HG03469 (cell line): ENCODE data around the gene COPE.

Experiments used
- ATAC-seq: cut with Tn5 transposase; IDR thresholded peaks from one replicate; pipeline ENCODE4 v1.9.1; 2021; ENCODE audit warnings: mild to moderate bottlenecking, moderate library complexity, moderate number of reproducible peaks; ENCODE audit not compliant: unreplicated experiment

The COPE gene

GRCh38 chr19:18853755-18854427 is 65.3 kb downstream of the COPE start:
- no peak for ATAC-seq

- ATAC-seq = no peak
Observed at GRCh38 chr19:18852648-18853047, 66.5 kb downstream of the COPE start.

- ATAC-seq = no peak
Observed at GRCh38 chr19:18851673-18852325, 67.4 kb downstream of the COPE start.

GRCh38 chr19:18850471-18851375 is 68.5 kb downstream of the COPE start:
- no peak for ATAC-seq

- ATAC-seq = no peak
Observed at GRCh38 chr19:18849838-18850400, 69.3 kb downstream of the COPE start.
